ENCODE measurements around the gene MUC4. TPM values are rescaled to one million over a fixed set of nuclear protein-coding genes. Genes with fewer than 3 reads are reported as not detected.

The MUC4 gene
- total and polyA plus RNA-seq, 10 of the 15 experiments (the other 5 are each of a cell fraction or from before 2014, with no cell fraction given) = 0.02 to 0.46 (median 0.27) TPM; not detected in 4

- POLR2A ChIA-PET = no interaction called here
Measured at GRCh38 chr3:195806916-195807231, 4.9 kb downstream of the MUC4 start.

More at GRCh38 chr3:195806916-195807231, 4.9 kb downstream of the MUC4 start:
- no peak for DNase-seq (ENCODE audit: low read depth, low spot score)
- Histone ChIP-seq H3K27me3 (replicated peaks in 1 of 2; ENCODE audit: control insufficient read depth in 2 of 2, insufficient read depth in 2 of 2, low read length in 1 of 2) (peaks cover 0 to 5% of the 10 kb centered on the region in 2 experiments; a peak in 3 of 4 replicates), H3K9me3 (replicated peaks; ENCODE audit: control insufficient read depth, insufficient read depth, low read length) (no peaks in the 10 kb centered on the region; the same call in 2 of the 3 replicates), H2AFZ (ENCODE audit: control insufficient read depth, low read depth, low read length) (no peak overlapping the region), H3K79me2 (ENCODE audit: control insufficient read depth, insufficient read depth, low read length) (no peaks in the 10 kb centered on the region), H3K4me2 (ENCODE audit: control insufficient read depth, insufficient read depth) (no peak overlapping the region), H3K36me3 (ENCODE audit: control insufficient read depth in 2 of 2, insufficient read depth in 2 of 2, low read length in 1 of 2) (no peaks in the 10 kb centered on the region), H3K9ac (ENCODE audit: control insufficient read depth, insufficient read depth, low read length) (no peak overlapping the region), H4K20me1 (ENCODE audit: control insufficient read depth, insufficient read depth) (no peaks in the 10 kb centered on the region), H3K27ac (ENCODE audit: control insufficient read depth, insufficient read depth) (no peak overlapping the region), H3K4me1 (ENCODE audit: control insufficient read depth, insufficient read depth, low read length) (no peaks in the 10 kb centered on the region), H3K4me3 (no peak overlapping the region)
- 57% methylated on average over 8 of the region's 8 CpGs for WGBS (ENCODE audit: insufficient coverage, insufficient replicate concordance, low lambda C conversion rate, missing lambda C conversion rate)
- no peak for TF ChIP-seq KAT2A (conservative IDR thresholded peaks at IDR 0.05; ENCODE audit: control insufficient read depth, low read depth, low read length)
- no peak for TF ChIP-seq PAX8 (IDR thresholded peaks at IDR 0.05)
- TF ChIP-seq SMC3 (IDR thresholded peaks at IDR 0.05; ENCODE audit: borderline replicate concordance, low read length) = no peak
- no peak for TF ChIP-seq HDAC6 (IDR thresholded peaks at IDR 0.05; ENCODE audit: unreplicated experiment)
- TF ChIP-seq TCF3 (IDR thresholded peaks at IDR 0.05; ENCODE audit: borderline replicate concordance, insufficient read depth, low read depth, low read length) = no peak
- TF ChIP-seq ZNF384 (IDR thresholded peaks at IDR 0.05; ENCODE audit: borderline replicate concordance, low read depth, low read length) = no peak
- no peak for TF ChIP-seq CREM (IDR thresholded peaks at IDR 0.05; ENCODE audit: low read depth)
- no peak for TF ChIP-seq SIN3A (IDR thresholded peaks at IDR 0.05; ENCODE audit: low read depth, low read length)
- TF ChIP-seq ZNF622 (IDR thresholded peaks at IDR 0.05) = no peak
- TF ChIP-seq ETV6 (conservative IDR thresholded peaks at IDR 0.05 in 1 of 2, IDR thresholded peaks at IDR 0.05 in 1 of 2; ENCODE audit: borderline replicate concordance in 1 of 2, low read depth in 1 of 2) = no peak
- TF ChIP-seq POLR2AphosphoS5 (IDR thresholded peaks at IDR 0.05; ENCODE audit: low read length) = no peak
- TF ChIP-seq RUNX3 (IDR thresholded peaks at IDR 0.05; ENCODE audit: low read length) = no peak
- TF ChIP-seq IRF3 (IDR thresholded peaks at IDR 0.05) = no peak
- TF ChIP-seq NR2C1 (IDR thresholded peaks at IDR 0.05) = no peak
- TF ChIP-seq BCL3 (IDR thresholded peaks at IDR 0.05; ENCODE audit: borderline replicate concordance, insufficient read depth, low read depth, low read length, poor library complexity, severe bottlenecking) = no peak
- no peak for TF ChIP-seq GABPA (IDR thresholded peaks at IDR 0.05; ENCODE audit: low read depth)
- TF ChIP-seq ZNF217 (IDR thresholded peaks at IDR 0.05) = no peak
- no peak for TF ChIP-seq SREBF1 (IDR thresholded peaks at IDR 0.05; ENCODE audit: low read length)
- no peak for TF ChIP-seq NR2C2 (IDR thresholded peaks at IDR 0.05; ENCODE audit: borderline replicate concordance, control insufficient read depth, insufficient read length, low read depth)
- ChIA-PET SMC1A (ENCODE audit: uncharacterized antibody, unreplicated experiment) (no interaction called here), RAD21 (ENCODE audit: unreplicated experiment) (no interaction called here), CTCF (no interaction called here)
- no TSS peak for BruUV-seq (replicated peaks)
- intact Hi-C loops (cut with micrococcal nuclease; ENCODE audit: unreplicated experiment) = no loop called here
- no peak for ATAC-seq
- in situ Hi-C loops (cut with MboI) = no loop called here
- FAIRE-seq = no peak

Measured in GM12878 (cell line).